Mesendoderm (in vitro differentiated cells): ENCODE data around the gene ASF1B.

Experiments used
- DNase-seq: peaks from one replicate; pipeline ENCODE4 v3.0.0; 2013
- H2AK5ac ChIP-seq: 2 replicates; pipeline ENCODE4 v1.6.1; 2013; ENCODE audit warnings: low read length, inconsistent platforms
- H2BK120ac ChIP-seq: 2 replicates; pipeline ENCODE4 v1.6.1; 2013; ENCODE audit warnings: low read depth, mild to moderate bottlenecking, low read length, moderate library complexity, mixed read lengths
- H2BK15ac ChIP-seq: replicated peaks from 2 replicates; pipeline ENCODE4 v1.6.1; 2013; ENCODE audit warnings: low read depth, mild to moderate bottlenecking, moderate library complexity
- H2BK5ac ChIP-seq: 2 replicates; pipeline ENCODE4 v1.6.1; 2013; ENCODE audit warnings: low read length, inconsistent platforms
- H3K18ac ChIP-seq: 2 replicates; pipeline ENCODE4 v1.6.1; 2013; ENCODE audit warnings: mild to moderate bottlenecking, low read length, mixed read lengths
- H3K23ac ChIP-seq: one replicate; pipeline ENCODE4 v1.6.1; 2013; ENCODE audit warnings: low read length
- H3K27ac ChIP-seq: 2 replicates; pipeline ENCODE4 v1.5.1; 2013; ENCODE audit warnings: low read depth, mild to moderate bottlenecking, inconsistent platforms, low read length, moderate library complexity
- H3K27me3 ChIP-seq: 2 replicates; pipeline ENCODE4 v1.6.1; 2013; ENCODE audit warnings: low read length, control low read depth, mild to moderate bottlenecking, inconsistent platforms; ENCODE audit not compliant: insufficient read depth, poor library complexity
- H3K36me3 ChIP-seq: 2 replicates; pipeline ENCODE4 v1.6.1; 2013; ENCODE audit warnings: low read length, inconsistent platforms; ENCODE audit not compliant: control insufficient read depth, insufficient read depth
- H3K4ac ChIP-seq: one replicate; pipeline ENCODE4 v1.6.1; 2013; ENCODE audit warnings: low read depth, mild to moderate bottlenecking, low read length, moderate library complexity
- H3K4me1 ChIP-seq: 2 replicates; pipeline ENCODE4 v1.6.1; 2013; ENCODE audit warnings: low read depth, low read length, inconsistent platforms; ENCODE audit not compliant: control insufficient read depth
- H3K4me2 ChIP-seq: 2 replicates; pipeline ENCODE4 v1.6.1; 2013; ENCODE audit warnings: low read length
- H3K4me3 ChIP-seq: 2 replicates; pipeline ENCODE4 v1.5.1; 2013; ENCODE audit warnings: mild to moderate bottlenecking, low read length
- H3K56ac ChIP-seq: one replicate; pipeline ENCODE4 v1.6.1; 2013; ENCODE audit warnings: low read length
- H3K79me1 ChIP-seq: 2 replicates; pipeline ENCODE4 v1.6.1; 2013; ENCODE audit warnings: low read length, inconsistent platforms
- H3K79me2 ChIP-seq: 2 replicates; pipeline ENCODE4 v1.6.1; 2013; ENCODE audit warnings: mild to moderate bottlenecking, low read length; ENCODE audit not compliant: control insufficient read depth, insufficient read depth
- H3K9ac ChIP-seq: 2 replicates; pipeline ENCODE4 v1.6.1; 2013; ENCODE audit warnings: low read length, inconsistent platforms
- H4K5ac ChIP-seq: one replicate; pipeline ENCODE4 v1.6.1; 2013; ENCODE audit warnings: low read length
- H4K8ac ChIP-seq: one replicate; pipeline ENCODE4 v1.6.1; 2013; ENCODE audit warnings: low read depth, mild to moderate bottlenecking, control low read depth, low read length, moderate library complexity
- WGBS: extraction: QIAGEN DNeasy Blood & Tissue Kit; methylation state at CpG from one replicate; pipeline ENCODE4 v1.1.7; 2013; ENCODE audit warnings: low lambda C conversion rate, missing lambda C conversion rate; ENCODE audit not compliant: insufficient coverage; ENCODE audit errors: extremely low coverage; 5-methylcytosine and 5-hydroxymethylcytosine counted together

ASF1B gene

DNA sequence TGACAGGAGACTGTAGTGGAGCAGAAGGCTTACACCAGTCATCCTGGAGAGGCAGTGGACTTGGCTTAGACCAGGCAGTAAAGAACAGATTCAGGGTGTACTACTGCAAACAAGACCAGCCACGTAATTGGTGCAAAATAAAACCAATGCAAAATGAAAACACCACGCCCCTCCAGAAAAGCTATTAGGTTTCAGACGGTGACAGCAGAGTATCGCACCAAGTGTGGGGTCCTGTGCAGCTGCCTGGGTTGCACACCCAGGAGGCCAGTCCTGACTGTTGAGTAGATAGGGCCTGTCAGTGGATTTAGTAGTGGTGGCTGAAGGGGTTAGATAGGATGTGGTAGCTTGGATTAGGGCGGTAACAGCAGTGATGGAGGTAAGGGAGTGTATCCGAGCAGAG lies 13.5 kb downstream of the ASF1B start:
- no peak overlapping the region for H3K9ac ChIP-seq
- H3K4me1 ChIP-seq: peaks cover 4% of the 10 kb centered on the region
- no peak overlapping the region for H2BK15ac ChIP-seq
- no peaks in the 10 kb centered on the region for H3K27me3 ChIP-seq
- no peak overlapping the region for H3K23ac ChIP-seq
- no peak overlapping the region for H3K27ac ChIP-seq
- no peak overlapping the region for H2BK120ac ChIP-seq
- no peak overlapping the region for H3K4me2 ChIP-seq
- no peak overlapping the region for H3K56ac ChIP-seq
- no peak overlapping the region for H4K8ac ChIP-seq
- no peak overlapping the region for H2AK5ac ChIP-seq
- H3K79me1 ChIP-seq: no peaks in the 10 kb centered on the region
- no peaks in the 10 kb centered on the region for H3K79me2 ChIP-seq
- H3K18ac ChIP-seq: no peak overlapping the region
- H3K4ac ChIP-seq: no peak overlapping the region
- no peak overlapping the region for H2BK5ac ChIP-seq
- no CpG with 5 or more reads among the region's 6 CpGs for WGBS
- no peak for DNase-seq
- no peak overlapping the region for H3K4me3 ChIP-seq
- H4K5ac ChIP-seq: no peak overlapping the region
- H3K36me3 ChIP-seq: peaks cover 7% of the 10 kb centered on the region

GRCh38 chr19:14120497-14120780 lies 15.9 kb downstream of the ASF1B start:
- H2BK5ac ChIP-seq: no peak overlapping the region
- H3K4ac ChIP-seq: no peak overlapping the region
- no peak overlapping the region for H2AK5ac ChIP-seq
- no peak overlapping the region for H3K4me3 ChIP-seq
- no CpG with 5 or more reads among the region's 7 CpGs for WGBS
- H3K79me1 ChIP-seq: peaks cover 2% of the 10 kb centered on the region
- no peak overlapping the region for H4K8ac ChIP-seq
- peaks cover 4% of the 10 kb centered on the region for H3K36me3 ChIP-seq
- H3K18ac ChIP-seq: no peak overlapping the region
- no peak overlapping the region for H3K4me2 ChIP-seq
- H3K23ac ChIP-seq: no peak overlapping the region
- H3K79me2 ChIP-seq: no peaks in the 10 kb centered on the region
- H3K9ac ChIP-seq: no peak overlapping the region
- peaks cover 6% of the 10 kb centered on the region for H3K4me1 ChIP-seq
- no peak for DNase-seq
- H2BK15ac ChIP-seq: no peak overlapping the region
- no peak overlapping the region for H2BK120ac ChIP-seq
- no peak overlapping the region for H3K56ac ChIP-seq
- H3K27me3 ChIP-seq: no peaks in the 10 kb centered on the region
- H4K5ac ChIP-seq: no peak overlapping the region
- H3K27ac ChIP-seq: no peak overlapping the region

- peaks cover 6% of the 10 kb centered on the region for H3K4me1 ChIP-seq
- H3K27ac ChIP-seq: no peak overlapping the region
- H2BK5ac ChIP-seq: no peak overlapping the region
- no peak overlapping the region for H4K5ac ChIP-seq
- no peaks in the 10 kb centered on the region for H3K27me3 ChIP-seq
- H3K36me3 ChIP-seq: peaks cover 4% of the 10 kb centered on the region
- no peak overlapping the region for H3K56ac ChIP-seq
- H3K4ac ChIP-seq: no peak overlapping the region
- no peak overlapping the region for H2BK120ac ChIP-seq
- peaks cover 2% of the 10 kb centered on the region for H3K79me1 ChIP-seq
- H2AK5ac ChIP-seq: no peak overlapping the region
- no peak overlapping the region for H3K9ac ChIP-seq
- no peak for DNase-seq
- H3K79me2 ChIP-seq: no peaks in the 10 kb centered on the region
- H3K4me2 ChIP-seq: no peak overlapping the region
- no peak overlapping the region for H3K18ac ChIP-seq
- WGBS: no CpG with 5 or more reads among the region's 7 CpGs
- no peak overlapping the region for H3K23ac ChIP-seq
- H4K8ac ChIP-seq: no peak overlapping the region
- H2BK15ac ChIP-seq: no peak overlapping the region
- no peak overlapping the region for H3K4me3 ChIP-seq
These were observed 16.5 kb downstream of the ASF1B start for GRCh38 chr19:14119644-14120496.

- H2BK15ac ChIP-seq: no peak overlapping the region
- no peak overlapping the region for H4K5ac ChIP-seq
- H3K79me2 ChIP-seq: no peaks in the 10 kb centered on the region
- no peak overlapping the region for H3K4me2 ChIP-seq
- no peak overlapping the region for H2BK5ac ChIP-seq
- DNase-seq: no peak
- peaks cover 2% of the 10 kb centered on the region for H3K79me1 ChIP-seq
- no peak overlapping the region for H4K8ac ChIP-seq
- H3K56ac ChIP-seq: no peak overlapping the region
- H3K27me3 ChIP-seq: no peaks in the 10 kb centered on the region
- no peak overlapping the region for H3K4ac ChIP-seq
- no CpG with 5 or more reads among the region's 3 CpGs for WGBS
- H3K4me1 ChIP-seq: peaks cover 6% of the 10 kb centered on the region
- H3K9ac ChIP-seq: no peak overlapping the region
- no peak overlapping the region for H3K4me3 ChIP-seq
- H2BK120ac ChIP-seq: no peak overlapping the region
- H3K36me3 ChIP-seq: peaks cover 1% of the 10 kb centered on the region
- H3K23ac ChIP-seq: no peak overlapping the region
- no peak overlapping the region for H3K27ac ChIP-seq
- no peak overlapping the region for H2AK5ac ChIP-seq
- no peak overlapping the region for H3K18ac ChIP-seq
These were observed 17.2 kb downstream of the ASF1B start for GRCh38 chr19:14119146-14119545.

DNA sequence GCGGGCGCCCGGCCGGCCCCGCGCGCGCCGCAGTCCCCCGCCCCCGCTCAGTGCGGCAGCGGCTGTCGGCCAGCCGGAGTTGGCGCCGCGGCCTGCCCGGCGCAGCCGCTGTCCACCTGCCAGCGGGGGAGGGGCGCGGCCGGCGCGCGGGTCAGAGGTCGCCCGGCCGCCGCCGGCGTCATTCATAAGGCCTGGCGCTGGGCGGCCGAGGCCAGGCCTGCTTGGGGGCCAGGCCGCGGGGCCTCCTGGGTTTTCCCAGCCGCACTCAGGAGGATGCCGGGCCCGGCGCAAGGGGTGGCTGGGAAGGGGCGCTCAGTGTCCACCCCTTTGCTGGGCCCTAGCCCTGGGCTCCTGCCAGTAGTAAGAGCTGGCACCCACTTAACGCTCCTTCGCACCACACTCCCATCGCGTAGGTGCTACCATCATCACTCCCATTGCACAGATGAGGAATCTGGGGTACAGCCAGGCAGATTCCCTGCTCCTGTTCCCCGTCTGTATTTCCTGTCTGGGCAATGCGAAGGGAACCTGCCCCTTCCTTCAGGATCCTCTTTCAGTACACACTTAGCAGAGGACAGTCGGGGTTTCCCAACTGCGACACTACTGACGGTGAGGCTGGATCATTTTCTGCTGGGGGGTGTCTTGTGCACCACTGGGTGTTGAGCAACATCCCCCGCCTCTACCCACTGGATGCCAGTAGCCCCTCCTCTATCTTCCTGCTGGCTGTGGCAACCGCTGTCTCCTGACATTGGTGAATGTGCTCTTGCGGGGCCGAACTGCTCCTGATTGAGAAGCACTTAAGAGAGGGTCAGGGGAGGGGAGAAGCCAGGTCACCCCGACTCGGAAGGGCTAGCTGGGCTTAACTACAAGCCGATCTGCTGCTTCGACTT lies 18.0 kb downstream of the ASF1B start:
- Histone ChIP-seq H3K4me1 (peaks cover 6% of the 10 kb centered on the region), H2BK5ac (no peak overlapping the region), H3K4me3 (peak overlapping the region; percentile 41), H4K8ac (no peak overlapping the region), H4K5ac (no peak overlapping the region), H3K18ac (peak overlapping the region; percentile 40), H3K23ac (peak overlapping the region; percentile 98), H3K4me2 (peak overlapping the region; percentile 89), H3K79me2 (no peaks in the 10 kb centered on the region), H3K9ac (peak overlapping the region; percentile 89), H3K27ac (peak overlapping the region; percentile 76), H3K4ac (peak overlapping the region; percentile 20), H3K79me1 (peaks cover 4% of the 10 kb centered on the region), H3K56ac (peak overlapping the region; percentile 95), H2AK5ac (no peak overlapping the region), H2BK15ac (no peak overlapping the region), H3K27me3 (no peaks in the 10 kb centered on the region), H3K36me3 (peaks cover 1% of the 10 kb centered on the region), H2BK120ac (no peak overlapping the region)
- WGBS: no CpG with 5 or more reads among the region's 61 CpGs
- DNase-seq: peak; percentile 28
